ENCODE data around the gene L3MBTL2. TPM values are rescaled to one million over a fixed set of nuclear protein-coding genes. Genes with fewer than 3 reads are reported as not detected.

The L3MBTL2 gene
- total RNA-seq (2021): 31.9 and 32.0 TPM in 2 replicates
- Bru-seq, nascent RNA: percentile 65 among the genes with signal in this experiment
- BruChase-seq, experiment 1, labeled RNA remaining after a 2-hour chase: percentile 67 among the genes with signal in this experiment
- BruChase-seq, experiment 2, labeled RNA remaining after a 6-hour chase: percentile 72 among the genes with signal in this experiment
- long read RNA-seq, transcript L3MBTL2-201 (17 exons, 3,296 nt): major isoform, 77 of 102 reads
- long read RNA-seq, partial matches to known transcripts: 8 of 102 reads
- long read RNA-seq, other reads (novel, unspliced or antisense): 15 of 102 reads

- DNase-seq (ENCODE audit: low spot score): peak; percentile 99
- H3K27me3 ChIP-seq (replicated peaks; ENCODE audit: insufficient read depth, low read depth, low read length, poor library complexity): no peaks in the 10 kb centered on the region
- intact Hi-C loops (cut with micrococcal nuclease; ENCODE audit: unreplicated experiment): no loop called here
- peak within 1 kb of the TSS; percentile 74 for H3K4me3 ChIP-seq (ENCODE audit: low read depth, low read length, poor library complexity, severe bottlenecking)
- POLR2A ChIA-PET (ENCODE audit: low non-redundant PET): no interaction called here
- peak within 1 kb of the TSS; percentile 77 for H3K27ac ChIP-seq (ENCODE audit: low read depth, low read length, poor library complexity, severe bottlenecking)
- TF ChIP-seq EZH2 (IDR thresholded peaks at IDR 0.05; ENCODE audit: borderline replicate concordance, low read depth, low read length, poor library complexity, severe bottlenecking): no peak
- TF ChIP-seq CTCF (conservative IDR thresholded peaks at IDR 0.05; ENCODE audit: low read depth, low read length): no peak
- H3K9me3 ChIP-seq (ENCODE audit: low read depth, low read length, poor library complexity, severe bottlenecking): no peaks in the 10 kb centered on the region
- BruUV-seq (replicated peaks): TSS peak; percentile 89
- CTCF ChIA-PET: no interaction called here
- H3K4me1 ChIP-seq (ENCODE audit: insufficient read depth, low read length, poor library complexity, severe bottlenecking): peaks cover 6% of the 10 kb centered on the region
- peaks cover 5% of the 10 kb centered on the region for H3K36me3 ChIP-seq (ENCODE audit: insufficient read depth, low read length, poor library complexity, severe bottlenecking)
These were observed at the start of gene L3MBTL2 for GRCh38 chr22:41204992-41205900. L3MBTL2 (plus strand) TSS chr22:41205312; CDS start chr22:41205363, 51 bp downstream.

- CTCF ChIA-PET: no interaction called here
- DNase-seq (ENCODE audit: low spot score): no peak
These were observed 48.0 kb upstream of the L3MBTL2 start for GRCh38 chr22:41157083-41157482.

GRCh38 chr22:41169157-41169556 lies 36.0 kb upstream of the L3MBTL2 start:
- DNase-seq (ENCODE audit: low spot score): no peak
- TF ChIP-seq EZH2 (IDR thresholded peaks at IDR 0.05; ENCODE audit: borderline replicate concordance, low read depth, low read length, poor library complexity, severe bottlenecking): no peak
- no peak for TF ChIP-seq CTCF (conservative IDR thresholded peaks at IDR 0.05; ENCODE audit: low read depth, low read length)
- intact Hi-C loops (cut with micrococcal nuclease; ENCODE audit: unreplicated experiment): no loop called here
- no peaks in the 10 kb centered on the region for H3K27me3 ChIP-seq (replicated peaks; ENCODE audit: insufficient read depth, low read depth, low read length, poor library complexity)
- BruUV-seq (replicated peaks): TSS peak; percentile 24
- ChIA-PET POLR2A (ENCODE audit: low non-redundant PET) (no interaction called here), CTCF (no interaction called here)
- no peaks in the 10 kb centered on the region for H3K4me1 ChIP-seq (ENCODE audit: insufficient read depth, low read length, poor library complexity, severe bottlenecking)
- peaks cover 91% of the 10 kb centered on the region for H3K36me3 ChIP-seq (ENCODE audit: insufficient read depth, low read length, poor library complexity, severe bottlenecking)
- H3K27ac ChIP-seq (ENCODE audit: low read depth, low read length, poor library complexity, severe bottlenecking): no peak overlapping the region
- H3K9me3 ChIP-seq (ENCODE audit: low read depth, low read length, poor library complexity, severe bottlenecking): no peaks in the 10 kb centered on the region
- H3K4me3 ChIP-seq (ENCODE audit: low read depth, low read length, poor library complexity, severe bottlenecking): no peak overlapping the region

More at GRCh38 chr22:41157083-41157482, 48.0 kb upstream of the L3MBTL2 start:
- intact Hi-C loops (cut with micrococcal nuclease; ENCODE audit: unreplicated experiment): no loop called here
- no peaks in the 10 kb centered on the region for H3K4me1 ChIP-seq (ENCODE audit: insufficient read depth, low read length, poor library complexity, severe bottlenecking)
- no peaks in the 10 kb centered on the region for H3K9me3 ChIP-seq (ENCODE audit: low read depth, low read length, poor library complexity, severe bottlenecking)
- POLR2A ChIA-PET (ENCODE audit: low non-redundant PET): no interaction called here
- no peaks in the 10 kb centered on the region for H3K27me3 ChIP-seq (replicated peaks; ENCODE audit: insufficient read depth, low read depth, low read length, poor library complexity)
- TF ChIP-seq EZH2 (IDR thresholded peaks at IDR 0.05; ENCODE audit: borderline replicate concordance, low read depth, low read length, poor library complexity, severe bottlenecking): no peak
- no peak for TF ChIP-seq CTCF (conservative IDR thresholded peaks at IDR 0.05; ENCODE audit: low read depth, low read length)
- H3K27ac ChIP-seq (ENCODE audit: low read depth, low read length, poor library complexity, severe bottlenecking): no peak overlapping the region
- H3K4me3 ChIP-seq (ENCODE audit: low read depth, low read length, poor library complexity, severe bottlenecking): no peak overlapping the region
- BruUV-seq (replicated peaks): no TSS peak
- H3K36me3 ChIP-seq (ENCODE audit: insufficient read depth, low read length, poor library complexity, severe bottlenecking): peaks cover 97% of the 10 kb centered on the region

Data from A673 (cell line).